ENCODE measurements around the gene ZNF593. TPM values are rescaled to one million over a fixed set of nuclear protein-coding genes. Genes with fewer than 3 reads are reported as not detected.
A peak's percentile ranks its signal among the peaks of the same experiment; 100 is the strongest.

ZNF593 gene
- total RNA-seq (2014; rRNA removed; shearing (Covaris generic)) (26.2 and 32.6 TPM in 2 replicates), polyA plus RNA-seq (2016; fragmentation: Nextera tagmentation; extraction: Ambion mirVana) (108 and 115 TPM in 2 replicates)
- long read RNA-seq, transcript ZNF593-202 (3 exons, 675 nt): major isoform, 62 of 66 reads
- long read RNA-seq, partial matches to known transcripts: 1 of 66 reads
- long read RNA-seq, other reads (novel, unspliced or antisense): 2 of 66 reads

GRCh38 chr1:26169669-26170471 is at the start of gene ZNF593:
Gene ZNF593, plus strand, starts transcription at chr1:26169908. Its CDS starts 76 bp downstream, at chr1:26169984.
- Histone ChIP-seq H3K27ac (ENCODE audit: low read depth) (no peak within 1 kb of the TSS), H3K4me3 (peak within 1 kb of the TSS; percentile 94), H3K4me1 (ENCODE audit: insufficient read depth) (peaks cover 20% of the 10 kb centered on the region), H3K79me2 (replicated peaks; ENCODE audit: insufficient read depth) (0 out of 2 replicates have a peak, but pooled peaks cover 4% of the 10 kb centered on the region), H3K9me2 (ENCODE audit: insufficient read depth) (no peaks in the 10 kb centered on the region), H2AFZ (peak within 1 kb of the TSS; percentile 83), H4K20me1 (replicated peaks; ENCODE audit: insufficient read depth) (no peaks in the 10 kb centered on the region), H3K27me3 (ENCODE audit: insufficient read depth) (peaks cover 26% of the 10 kb centered on the region), H3K36me3 (ENCODE audit: insufficient read depth) (no peaks in the 10 kb centered on the region), H3F3A (replicated peaks; ENCODE audit: low read depth) (no peaks in the 10 kb centered on the region), H3K4me2 (peak within 1 kb of the TSS; percentile 99)
- Mint-ChIP-seq H3K4me3 (peak within 1 kb of the TSS; percentile 88), H3K4me1 (peaks cover 21% of the 10 kb centered on the region), H3K27ac (peak within 1 kb of the TSS; percentile 84), H3K9me3 (no peaks in the 10 kb centered on the region), H3K27me3 (ENCODE audit: insufficient read depth, low read depth, poor library complexity) (peaks cover 40% of the 10 kb centered on the region), H3K36me3 (ENCODE audit: low read depth) (no peaks in the 10 kb centered on the region; the same call in 2 of the 3 replicates)
- ATAC-seq (peak; percentile 82), DNase-seq (ENCODE audit: low spot score) (peak; percentile 93)
- TF ChIP-seq JUNB (IDR thresholded peaks at IDR 0.05; ENCODE audit: unreplicated experiment) (no peak), NANOG (IDR thresholded peaks at IDR 0.05; ENCODE audit: borderline replicate concordance) (0 out of 2 replicates have a peak, but pooled peaks have one; percentile 21), POLR2AphosphoS5 (IDR thresholded peaks at IDR 0.05; ENCODE audit: low read depth) (peak; percentile 94), EZH2 (IDR thresholded peaks at IDR 0.05; ENCODE audit: low read depth, unreplicated experiment) (no peak), STAT1 (IDR thresholded peaks at IDR 0.05; ENCODE audit: unreplicated experiment) (no peak), CTCF (conservative IDR thresholded peaks at IDR 0.05; ENCODE audit: low read depth in 2 of 2) (peak; percentile 69 to 92), ZNF331 (CRISPR knock-in tag; IDR thresholded peaks at IDR 0.05; ENCODE audit: low read depth) (0 out of 2 replicates have a peak, but pooled peaks have one; percentile 24), REST (IDR thresholded peaks at IDR 0.05; ENCODE audit: unreplicated experiment) (no peak), CREB1 (CRISPR knock-in tag; IDR thresholded peaks at IDR 0.05; ENCODE audit: low read depth) (peak; percentile 100), ZNF114 (CRISPR knock-in tag; IDR thresholded peaks at IDR 0.05) (no peak)
